Measurements from ENCODE around the gene ACTL8.

ACTL8 gene

GRCh38 chr1:17852383-17852782, 97.2 kb downstream of the ACTL8 start:
- Histone ChIP-seq H3K4me1 (ENCODE audit: control insufficient read depth, low read length) (no peaks in the 10 kb centered on the region), H3K9me3 (ENCODE audit: control insufficient read depth, insufficient read depth, low read length) (no peaks in the 10 kb centered on the region), H3F3A (ENCODE audit: control insufficient read depth, insufficient read depth) (no peaks in the 10 kb centered on the region), H3K4me3 (ENCODE audit: low read length) (no peak overlapping the region), H3K36me3 (ENCODE audit: control insufficient read depth, low read length) (no peaks in the 10 kb centered on the region), H4K20me1 (ENCODE audit: control insufficient read depth, insufficient read depth, low read depth, low read length) (no peaks in the 10 kb centered on the region), H3K27ac (ENCODE audit: low read depth, low read length) (no peak overlapping the region), H3K27me3 (ENCODE audit: control insufficient read depth, low read length) (no peaks in the 10 kb centered on the region), H3K9me2 (replicated peaks; ENCODE audit: control insufficient read depth, low read length) (no peaks in the 10 kb centered on the region), H3K4me2 (ENCODE audit: low read length) (no peak overlapping the region), H3K79me2 (ENCODE audit: control insufficient read depth, low read length) (no peaks in the 10 kb centered on the region)
- TF ChIP-seq CTCF (IDR thresholded peaks at IDR 0.05; ENCODE audit: low read depth, low read length, poor library complexity, severe bottlenecking): no peak
- TF ChIP-seq EZH2phosphoT487 (IDR thresholded peaks at IDR 0.05; ENCODE audit: borderline replicate concordance, low read length): no peak

DNA sequence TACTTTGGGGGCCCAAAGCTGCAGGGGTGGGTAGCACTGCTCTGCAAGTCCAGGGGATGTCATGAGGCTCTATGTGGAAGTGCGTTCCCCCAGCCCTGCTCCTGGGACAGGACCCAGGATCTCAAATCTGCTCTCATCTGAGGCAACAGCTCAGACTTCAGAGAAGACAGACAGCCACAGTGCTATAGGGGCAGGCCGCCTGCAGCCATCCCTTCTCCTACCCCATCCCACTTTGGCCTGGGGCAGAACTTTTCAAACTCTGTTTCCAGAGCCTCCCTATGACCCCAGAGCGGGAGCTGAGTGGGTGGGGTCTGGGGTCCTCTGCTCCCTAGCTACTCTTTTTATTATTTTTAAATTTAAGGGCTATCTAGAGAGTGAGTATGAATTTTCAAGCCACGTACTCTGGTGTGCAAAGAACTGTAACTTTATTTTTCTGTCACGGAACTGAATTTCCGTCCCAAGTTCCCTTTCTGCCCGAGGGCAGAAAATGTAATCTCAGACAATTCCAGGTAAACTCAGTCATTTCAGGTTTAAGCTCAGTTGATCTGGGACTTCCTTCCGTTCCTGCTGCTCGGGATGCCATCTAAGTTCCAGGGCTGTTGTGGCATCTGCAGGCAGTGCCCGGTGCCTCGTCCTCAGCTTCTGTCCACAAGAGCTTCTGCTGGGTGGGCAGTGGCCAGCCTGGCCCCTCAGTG, 98.3 kb downstream of the ACTL8 start:
- Histone ChIP-seq H3K27ac (ENCODE audit: low read depth, low read length) (no peak overlapping the region), H4K20me1 (ENCODE audit: control insufficient read depth, insufficient read depth, low read depth, low read length) (no peaks in the 10 kb centered on the region), H3F3A (ENCODE audit: control insufficient read depth, insufficient read depth) (no peaks in the 10 kb centered on the region), H3K27me3 (ENCODE audit: control insufficient read depth, low read length) (no peaks in the 10 kb centered on the region), H3K4me3 (ENCODE audit: low read length) (no peak overlapping the region), H3K4me2 (ENCODE audit: low read length) (no peak overlapping the region), H3K9me2 (replicated peaks; ENCODE audit: control insufficient read depth, low read length) (no peaks in the 10 kb centered on the region), H3K9me3 (ENCODE audit: control insufficient read depth, insufficient read depth, low read length) (no peaks in the 10 kb centered on the region), H3K79me2 (ENCODE audit: control insufficient read depth, low read length) (no peaks in the 10 kb centered on the region), H3K36me3 (ENCODE audit: control insufficient read depth, low read length) (no peaks in the 10 kb centered on the region), H3K4me1 (ENCODE audit: control insufficient read depth, low read length) (no peaks in the 10 kb centered on the region)
- TF ChIP-seq EZH2phosphoT487 (IDR thresholded peaks at IDR 0.05; ENCODE audit: borderline replicate concordance, low read length) (no peak), CTCF (IDR thresholded peaks at IDR 0.05; ENCODE audit: low read depth, low read length, poor library complexity, severe bottlenecking) (no peak)

GRCh38 chr1:17856496-17857108, 101.5 kb downstream of the ACTL8 start:
- H3K9me3 ChIP-seq (ENCODE audit: control insufficient read depth, insufficient read depth, low read length): no peaks in the 10 kb centered on the region
- H3K4me3 ChIP-seq (ENCODE audit: low read length): no peak overlapping the region
- TF ChIP-seq EZH2phosphoT487 (IDR thresholded peaks at IDR 0.05; ENCODE audit: borderline replicate concordance, low read length) (no peak), CTCF (IDR thresholded peaks at IDR 0.05; ENCODE audit: low read depth, low read length, poor library complexity, severe bottlenecking) (no peak)
- H3F3A ChIP-seq (ENCODE audit: control insufficient read depth, insufficient read depth): no peaks in the 10 kb centered on the region
- H4K20me1 ChIP-seq (ENCODE audit: control insufficient read depth, insufficient read depth, low read depth, low read length): no peaks in the 10 kb centered on the region
- no peak overlapping the region for H3K27ac ChIP-seq (ENCODE audit: low read depth, low read length)
- H3K79me2 ChIP-seq (ENCODE audit: control insufficient read depth, low read length): no peaks in the 10 kb centered on the region
- no peaks in the 10 kb centered on the region for H3K9me2 ChIP-seq (replicated peaks; ENCODE audit: control insufficient read depth, low read length)
- H3K4me2 ChIP-seq (ENCODE audit: low read length): no peak overlapping the region
- H3K27me3 ChIP-seq (ENCODE audit: control insufficient read depth, low read length): no peaks in the 10 kb centered on the region
- H3K4me1 ChIP-seq (ENCODE audit: control insufficient read depth, low read length): no peaks in the 10 kb centered on the region
- H3K36me3 ChIP-seq (ENCODE audit: control insufficient read depth, low read length): no peaks in the 10 kb centered on the region
